HuH-7.5 (cell line): ENCODE measurements around the gene SLC39A7.

Experiments
- DNase-seq: peaks from one replicate; pipeline ENCODE4 v3.0.0; 2011; ENCODE audit warnings: low spot score

The SLC39A7 gene

GRCh38 chr6:33190504-33191107 lies 10.1 kb upstream of the SLC39A7 start:
- no peak for DNase-seq

GRCh38 chr6:33191383-33192104 lies 9.1 kb upstream of the SLC39A7 start:
- no peak for DNase-seq

- no peak for DNase-seq
Observed at GRCh38 chr6:33192105-33192646, 8.5 kb upstream of the SLC39A7 start, which contains the start of gene COL11A2. Gene COL11A2, minus strand, starts transcription at chr6:33192467. Its CDS starts 227 bp downstream, at chr6:33192240.

GRCh38 chr6:33192671-33193602 lies 7.7 kb upstream of the SLC39A7 start:
- DNase-seq, result no peak

- DNase-seq, result no peak
Observed at GRCh38 chr6:33193619-33194018, 7.0 kb upstream of the SLC39A7 start.

GRCh38 chr6:33194431-33194979 lies 6.2 kb upstream of the SLC39A7 start:
- DNase-seq, result no peak

GRCh38 chr6:33195304-33196165 lies 5.1 kb upstream of the SLC39A7 start:
- no peak for DNase-seq

GRCh38 chr6:33197431-33198048 lies 3.1 kb upstream of the SLC39A7 start:
- DNase-seq, result peak; percentile 72

- DNase-seq, result no peak
Observed at GRCh38 chr6:33198159-33198852, 2.4 kb upstream of the SLC39A7 start.

GRCh38 chr6:33198853-33199436 lies 1.7 kb upstream of the SLC39A7 start:
- no peak for DNase-seq

- DNase-seq, result peak; percentile 78
Observed at GRCh38 chr6:33199687-33200218, 914 bp upstream of the SLC39A7 start.

GRCh38 chr6:33201147-33201545 lies 479 bp downstream of the SLC39A7 start:
- no peak for DNase-seq

GRCh38 chr6:33201935-33202334 lies 1.3 kb downstream of the SLC39A7 start:
- DNase-seq, result no peak

- no peak for DNase-seq
Observed at GRCh38 chr6:33202799-33203198, 2.1 kb downstream of the SLC39A7 start.

GRCh38 chr6:33203443-33204164 lies 2.9 kb downstream of the SLC39A7 start:
- DNase-seq, result no peak

GRCh38 chr6:33204165-33204414 lies 3.4 kb downstream of the SLC39A7 start:
- no peak for DNase-seq

GRCh38 chr6:33204415-33205190 lies 3.9 kb downstream of the SLC39A7 start, which contains the start of gene HSD17B8:
Gene HSD17B8, plus strand, starts transcription at chr6:33204655. Its CDS starts 14 bp downstream, at chr6:33204669.
- peak; percentile 93 for DNase-seq
